Measurements from ENCODE around the gene RFWD3. TPM values are rescaled to one million over a fixed set of nuclear protein-coding genes. Genes with fewer than 3 reads are reported as not detected.

Gene RFWD3
- total and polyA plus RNA-seq, 2 of the 13 experiments (the other 11 are each of a cell fraction or from before 2014, with no cell fraction given): 23.4 to 62.6 TPM

DNA sequence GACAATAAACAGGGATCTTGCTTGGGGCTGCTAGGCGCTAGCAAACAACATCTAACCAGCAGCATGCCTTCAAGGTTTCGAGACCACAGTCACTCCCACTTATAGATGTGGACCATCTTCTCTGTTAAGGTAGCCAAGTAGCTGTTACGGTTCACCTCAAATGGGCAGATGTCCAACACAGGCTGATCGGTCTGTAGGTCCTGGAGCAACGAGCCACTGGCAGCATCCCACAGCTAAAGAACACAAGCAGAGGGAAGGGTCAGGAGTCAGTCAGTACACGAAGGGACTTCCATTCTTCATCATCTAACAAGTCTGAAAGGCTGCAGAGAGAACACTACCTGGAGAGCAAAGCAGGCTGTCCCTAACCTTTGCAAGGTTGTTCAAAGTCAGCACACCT, 42.8 kb downstream of the RFWD3 start:
- POLR2A ChIA-PET: interaction anchor here (1.3 kb wide), 1 partner anchor 17 kb away, joined by 4 read pairs; the partner anchor contains the start of gene GLG1
- intact Hi-C loops (cut with micrococcal nuclease; ENCODE audit: unreplicated experiment) (loop anchor here (5.0 kb wide), 1 partner anchor 147 kb away; no protein-coding TSS in a partner anchor), in situ Hi-C loops (cut with HindIII; ENCODE audit: extremely low pct_ligation_motif_present, low pct_unique_long_range_greater_than_20kb) (loop anchor here (10.0 kb wide), 1 partner anchor 309 kb away; no protein-coding TSS in a partner anchor)
- Histone ChIP-seq H3K9me3 (ENCODE audit: low read length) (no peaks in the 10 kb centered on the region), H2AFZ (ENCODE audit: low read length) (no peak overlapping the region), H3K4me1 (ENCODE audit: insufficient read depth, low read length) (no peaks in the 10 kb centered on the region), H4K20me1 (ENCODE audit: insufficient read depth, low read length) (peaks cover 3% of the 10 kb centered on the region; the same call in 1 of the 2 replicates), H3K36me3 (replicated peaks in 1 of 2; ENCODE audit: control insufficient read depth in 1 of 2, insufficient read depth in 2 of 2, low read length in 2 of 2) (peaks cover 35 to 77% of the 10 kb centered on the region in 2 experiments), H3K4me3 (replicated peaks in 1 of 3; ENCODE audit: insufficient read depth in 1 of 3, low read depth in 2 of 3, low read length in 3 of 3) (no peak overlapping the region), H3K27ac (ENCODE audit: extremely low read length, insufficient read depth, low read length) (no peak overlapping the region), H3K79me2 (ENCODE audit: insufficient read depth, low read length) (no peaks in the 10 kb centered on the region), H3K27me3 (ENCODE audit: control insufficient read depth in 1 of 2, insufficient read depth in 2 of 2, low read length in 2 of 2) (no peaks in the 10 kb centered on the region), H3K4me2 (ENCODE audit: low read depth, low read length) (no peak overlapping the region), H3K9ac (ENCODE audit: insufficient read depth, low read depth, low read length) (no peak overlapping the region)
- CTCF ChIA-PET (ENCODE audit: low intra/inter-chr PET ratio, low total read pairs): interaction anchor here (1.7 kb wide), 1 partner anchor 314 kb away, joined by 7 read pairs; no protein-coding TSS in a partner anchor
- ATAC-seq (peak; percentile 24), FAIRE-seq (no peak), DNase-seq (ENCODE audit: low spot score) (no peak)
- 98% methylated on average over 6 of the region's 6 CpGs for WGBS (ENCODE audit: low lambda C conversion rate)
- no TSS peak for BruUV-seq (replicated peaks)
- TF ChIP-seq KLF9 (CRISPR knock-in tag; IDR thresholded peaks at IDR 0.05; ENCODE audit: low read depth) (no peak), EED (CRISPR knock-in tag; IDR thresholded peaks at IDR 0.05) (no peak), DMAP1 (CRISPR knock-in tag; IDR thresholded peaks at IDR 0.05) (no peak), ZSCAN9 (CRISPR knock-in tag; IDR thresholded peaks at IDR 0.05; ENCODE audit: borderline replicate concordance) (no peak), PAWR (CRISPR knock-in tag; IDR thresholded peaks at IDR 0.05; ENCODE audit: borderline replicate concordance) (no peak), ZNF629 (CRISPR knock-in tag; conservative IDR thresholded peaks at IDR 0.05) (no peak), ZNF446 (CRISPR knock-in tag; IDR thresholded peaks at IDR 0.05) (no peak), CC2D1A (CRISPR knock-in tag; IDR thresholded peaks at IDR 0.05) (no peak), JUND (CRISPR knock-in tag; IDR thresholded peaks at IDR 0.05) (no peak), ZKSCAN8 (CRISPR knock-in tag; IDR thresholded peaks at IDR 0.05; ENCODE audit: borderline replicate concordance) (no peak), ZNF333 (CRISPR knock-in tag; IDR thresholded peaks at IDR 0.05; ENCODE audit: borderline replicate concordance) (no peak)
- TF ChIP-seq, protein P1, sequence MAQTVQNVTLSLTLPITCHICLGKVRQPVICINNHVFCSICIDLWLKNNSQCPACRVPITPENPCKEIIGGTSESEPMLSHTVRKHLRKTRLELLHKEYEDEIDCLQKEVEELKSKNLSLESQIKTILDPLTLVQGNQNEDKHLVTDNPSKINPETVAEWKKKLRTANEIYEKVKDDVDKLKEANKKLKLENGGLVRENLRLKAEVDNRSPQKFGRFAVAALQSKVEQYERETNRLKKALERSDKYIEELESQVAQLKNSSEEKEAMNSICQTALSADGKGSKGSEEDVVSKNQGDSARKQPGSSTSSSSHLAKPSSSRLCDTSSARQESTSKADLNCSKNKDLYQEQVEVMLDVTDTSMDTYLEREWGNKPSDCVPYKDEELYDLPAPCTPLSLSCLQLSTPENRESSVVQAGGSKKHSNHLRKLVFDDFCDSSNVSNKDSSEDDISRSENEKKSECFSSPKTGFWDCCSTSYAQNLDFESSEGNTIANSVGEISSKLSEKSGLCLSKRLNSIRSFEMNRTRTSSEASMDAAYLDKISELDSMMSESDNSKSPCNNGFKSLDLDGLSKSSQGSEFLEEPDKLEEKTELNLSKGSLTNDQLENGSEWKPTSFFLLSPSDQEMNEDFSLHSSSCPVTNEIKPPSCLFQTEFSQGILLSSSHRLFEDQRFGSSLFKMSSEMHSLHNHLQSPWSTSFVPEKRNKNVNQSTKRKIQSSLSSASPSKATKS (CRISPR knock-in tag; IDR thresholded peaks at IDR 0.05): no peak
- TF ChIP-seq, protein P2, sequence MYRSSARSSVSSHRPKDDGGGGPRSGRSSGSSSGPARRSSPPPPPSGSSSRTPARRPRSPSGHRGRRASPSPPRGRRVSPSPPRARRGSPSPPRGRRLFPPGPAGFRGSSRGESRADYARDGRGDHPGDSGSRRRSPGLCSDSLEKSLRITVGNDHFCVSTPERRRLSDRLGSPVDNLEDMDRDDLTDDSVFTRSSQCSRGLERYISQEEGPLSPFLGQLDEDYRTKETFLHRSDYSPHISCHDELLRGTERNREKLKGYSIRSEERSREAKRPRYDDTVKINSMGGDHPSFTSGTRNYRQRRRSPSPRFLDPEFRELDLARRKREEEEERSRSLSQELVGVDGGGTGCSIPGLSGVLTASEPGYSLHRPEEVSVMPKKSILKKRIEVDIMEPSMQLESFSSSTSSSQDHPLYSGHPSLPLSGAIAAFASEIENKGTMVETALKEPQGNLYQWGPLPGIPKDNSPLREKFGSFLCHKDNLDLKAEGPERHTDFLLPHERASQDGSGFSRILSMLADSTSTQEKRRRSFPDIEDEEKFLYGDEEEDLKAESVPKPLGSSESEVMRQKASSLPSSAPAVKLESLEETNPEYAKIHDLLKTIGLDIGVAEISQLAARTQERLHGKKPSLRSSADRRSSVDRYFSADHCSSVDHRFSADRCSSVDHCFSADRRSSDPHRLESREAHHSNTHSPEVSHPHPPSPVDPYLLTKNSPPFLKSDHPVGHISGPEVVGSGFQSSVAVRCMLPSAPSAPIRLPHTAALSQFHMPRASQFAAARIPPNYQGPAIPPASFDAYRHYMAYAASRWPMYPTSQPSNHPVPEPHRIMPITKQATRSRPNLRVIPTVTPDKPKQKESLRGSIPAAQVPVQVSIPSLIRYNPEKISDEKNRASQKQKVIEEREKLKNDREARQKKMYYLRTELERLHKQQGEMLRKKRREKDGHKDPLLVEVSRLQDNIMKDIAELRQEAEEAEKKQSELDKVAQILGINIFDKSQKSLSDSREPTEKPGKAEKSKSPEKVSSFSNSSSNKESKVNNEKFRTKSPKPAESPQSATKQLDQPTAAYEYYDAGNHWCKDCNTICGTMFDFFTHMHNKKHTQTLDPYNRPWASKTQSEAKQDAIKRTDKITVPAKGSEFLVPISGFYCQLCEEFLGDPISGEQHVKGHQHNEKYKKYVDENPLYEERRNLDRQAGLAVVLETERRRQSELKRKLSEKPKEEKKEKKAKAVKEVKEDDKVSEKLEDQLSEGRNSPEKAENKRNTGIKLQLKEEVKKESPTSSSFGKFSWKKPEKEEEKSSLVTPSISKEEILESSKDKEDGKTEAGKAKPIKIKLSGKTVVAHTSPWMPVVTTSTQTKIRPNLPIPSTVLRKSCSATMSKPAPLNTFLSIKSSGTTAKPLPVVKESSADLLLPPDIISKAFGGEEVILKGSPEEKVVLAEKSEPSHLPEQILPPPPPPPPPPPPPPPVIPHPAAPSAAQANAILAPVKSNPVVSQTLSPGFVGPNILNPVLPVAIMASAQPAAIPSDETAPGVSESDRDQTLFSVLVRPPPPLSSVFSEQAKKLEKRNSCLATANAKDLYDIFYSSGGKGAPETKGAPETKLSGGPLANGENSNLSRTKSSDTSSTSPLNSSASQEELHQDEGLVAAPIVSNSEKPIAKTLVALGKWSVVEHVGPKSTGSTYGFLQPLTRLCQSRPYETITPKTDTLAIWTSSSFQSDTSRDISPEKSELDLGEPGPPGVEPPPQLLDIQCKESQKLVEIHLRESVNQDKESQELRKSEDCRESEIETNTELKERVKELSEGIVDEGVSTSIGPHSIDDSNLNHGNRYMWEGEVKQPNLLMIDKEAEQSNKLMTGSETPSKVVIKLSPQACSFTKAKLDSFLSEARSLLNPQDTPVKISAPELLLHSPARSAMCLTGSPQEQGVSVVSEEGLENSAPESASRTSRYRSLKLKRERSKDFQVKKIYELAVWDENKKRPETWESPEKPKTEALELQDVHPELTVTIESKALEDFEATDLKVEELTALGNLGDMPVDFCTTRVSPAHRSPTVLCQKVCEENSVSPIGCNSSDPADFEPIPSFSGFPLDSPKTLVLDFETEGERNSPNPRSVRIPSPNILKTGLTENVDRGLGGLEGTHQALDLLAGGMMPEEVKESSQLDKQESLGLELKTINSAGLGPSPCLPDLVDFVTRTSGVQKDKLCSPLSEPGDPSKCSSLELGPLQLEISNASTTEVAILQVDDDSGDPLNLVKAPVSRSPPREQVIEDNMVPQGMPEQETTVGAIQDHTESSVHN (CRISPR knock-in tag; IDR thresholded peaks at IDR 0.05): no peak
- TF ChIP-seq, protein P3, sequence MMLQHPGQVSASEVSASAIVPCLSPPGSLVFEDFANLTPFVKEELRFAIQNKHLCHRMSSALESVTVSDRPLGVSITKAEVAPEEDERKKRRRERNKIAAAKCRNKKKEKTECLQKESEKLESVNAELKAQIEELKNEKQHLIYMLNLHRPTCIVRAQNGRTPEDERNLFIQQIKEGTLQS (CRISPR knock-in tag; IDR thresholded peaks at IDR 0.05): no peak
- TF ChIP-seq, protein P4, sequence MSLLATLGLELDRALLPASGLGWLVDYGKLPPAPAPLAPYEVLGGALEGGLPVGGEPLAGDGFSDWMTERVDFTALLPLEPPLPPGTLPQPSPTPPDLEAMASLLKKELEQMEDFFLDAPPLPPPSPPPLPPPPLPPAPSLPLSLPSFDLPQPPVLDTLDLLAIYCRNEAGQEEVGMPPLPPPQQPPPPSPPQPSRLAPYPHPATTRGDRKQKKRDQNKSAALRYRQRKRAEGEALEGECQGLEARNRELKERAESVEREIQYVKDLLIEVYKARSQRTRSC (CRISPR knock-in tag; IDR thresholded peaks at IDR 0.05; ENCODE audit: low read depth): no peak

Data from HepG2 (cell line).